Measurements from ENCODE around the gene CARD19.

Gene CARD19

GRCh38 chr9:93059011-93059714 is 36.9 kb upstream of the CARD19 start:
- Mint-ChIP-seq H3K4me3 (peak overlapping the region; percentile 88), H3K36me3 (peaks cover 3% of the 10 kb centered on the region), H3K27me3 (no peaks in the 10 kb centered on the region), H3K27ac (peak overlapping the region; percentile 95), H3K9me3 (no peaks in the 10 kb centered on the region), H3K4me1 (peaks cover 59% of the 10 kb centered on the region)
- ATAC-seq (ENCODE audit: low read depth) (peak; percentile 5), DNase-seq (ENCODE audit: low spot score in 2 of 2) (no peak)

- no peak for DNase-seq (ENCODE audit: low spot score in 2 of 2)
- no peaks in the 10 kb centered on the region for H3K27me3 Mint-ChIP-seq
- H3K4me1 Mint-ChIP-seq, result peaks cover 67% of the 10 kb centered on the region
- H3K4me3 Mint-ChIP-seq, result peak overlapping the region; percentile 88
- ATAC-seq (ENCODE audit: low read depth), result no peak
- H3K9me3 Mint-ChIP-seq, result no peaks in the 10 kb centered on the region
- peak overlapping the region; percentile 95 for H3K27ac Mint-ChIP-seq
- peaks cover 6% of the 10 kb centered on the region for H3K36me3 Mint-ChIP-seq
Measured at GRCh38 chr9:93059715-93060578, 36.1 kb upstream of the CARD19 start.

GRCh38 chr9:93060746-93061259 is 35.2 kb upstream of the CARD19 start:
- DNase-seq (ENCODE audit: low spot score in 2 of 2) (no peak), ATAC-seq (ENCODE audit: low read depth) (no peak)
- H3K4me3 Mint-ChIP-seq, result peak overlapping the region; percentile 88
- H3K27me3 Mint-ChIP-seq, result no peaks in the 10 kb centered on the region
- peaks cover 65% of the 10 kb centered on the region for H3K4me1 Mint-ChIP-seq
- H3K9me3 Mint-ChIP-seq, result no peaks in the 10 kb centered on the region
- peaks cover 8% of the 10 kb centered on the region for H3K36me3 Mint-ChIP-seq
- H3K27ac Mint-ChIP-seq, result peak overlapping the region; percentile 95

- Mint-ChIP-seq H3K9me3 (no peaks in the 10 kb centered on the region), H3K27ac (peak overlapping the region; percentile 95), H3K4me1 (peaks cover 61% of the 10 kb centered on the region), H3K27me3 (no peaks in the 10 kb centered on the region), H3K4me3 (peak overlapping the region; percentile 88), H3K36me3 (peaks cover 8% of the 10 kb centered on the region)
- ATAC-seq (ENCODE audit: low read depth) (no peak), DNase-seq (ENCODE audit: low spot score in 2 of 2) (no peak)
Measured at GRCh38 chr9:93061260-93061751, 34.7 kb upstream of the CARD19 start.

DNA sequence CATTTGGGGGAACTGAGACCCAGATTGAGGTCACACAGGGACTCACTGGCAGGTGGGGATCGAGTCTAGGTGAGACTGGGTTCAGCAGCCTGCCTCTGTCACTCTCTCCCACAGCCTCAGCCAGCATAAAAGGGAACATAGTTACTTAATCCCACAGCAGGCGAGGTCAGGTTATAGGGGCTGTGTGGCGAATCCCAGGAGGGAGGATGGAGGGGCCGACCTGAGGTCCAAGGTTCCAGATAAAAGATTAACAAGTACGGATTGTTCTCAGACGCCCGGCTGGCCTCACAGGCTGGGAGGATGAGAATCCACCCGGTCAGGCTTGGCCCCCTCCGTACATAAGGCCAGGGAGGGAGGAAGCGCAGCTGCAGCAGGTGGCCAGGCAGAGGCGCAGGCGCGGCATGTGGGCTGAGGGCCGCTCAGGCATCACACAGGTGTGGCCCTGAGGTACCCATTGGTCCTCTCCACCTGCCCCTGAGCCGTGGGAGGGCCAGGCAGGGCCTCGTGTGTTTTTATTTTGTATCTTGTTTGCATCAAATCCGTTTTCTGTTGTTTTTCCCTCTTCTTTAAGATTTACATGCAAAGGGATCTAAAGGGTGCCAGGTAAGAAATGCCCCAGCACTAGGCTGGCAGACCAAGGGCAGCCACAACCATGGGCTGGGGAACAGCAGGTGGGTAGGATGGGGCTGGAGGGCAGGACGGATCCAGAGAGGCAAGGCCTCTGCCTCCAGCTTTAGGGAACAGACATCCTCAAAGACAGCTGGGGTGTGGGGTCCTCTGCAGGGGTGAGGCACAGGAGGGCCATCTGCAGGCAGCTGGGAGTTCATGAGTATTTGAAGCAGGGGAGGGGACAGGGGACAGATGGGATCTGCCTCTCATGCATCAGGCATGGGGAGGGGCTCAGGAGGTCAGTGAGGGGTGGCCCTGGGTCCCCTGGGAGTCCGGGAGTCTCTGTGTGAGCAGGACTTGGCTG is 33.9 kb upstream of the CARD19 start:
- H3K36me3 Mint-ChIP-seq, result peaks cover 12% of the 10 kb centered on the region
- peak overlapping the region; percentile 88 for H3K4me3 Mint-ChIP-seq
- peak overlapping the region; percentile 95 for H3K27ac Mint-ChIP-seq
- H3K27me3 Mint-ChIP-seq, result no peaks in the 10 kb centered on the region
- ATAC-seq (ENCODE audit: low read depth) (peak; percentile 48), DNase-seq (ENCODE audit: low spot score in 2 of 2) (peak in 1 of 2 donors; percentile 56)
- peaks cover 60% of the 10 kb centered on the region for H3K4me1 Mint-ChIP-seq
- H3K9me3 Mint-ChIP-seq, result no peaks in the 10 kb centered on the region

GRCh38 chr9:93064392-93065134 is 31.5 kb upstream of the CARD19 start:
- Mint-ChIP-seq H3K27me3 (no peaks in the 10 kb centered on the region), H3K4me3 (peak overlapping the region; percentile 85), H3K9me3 (no peaks in the 10 kb centered on the region), H3K4me1 (peaks cover 57% of the 10 kb centered on the region), H3K27ac (peak overlapping the region; percentile 93), H3K36me3 (peaks cover 20% of the 10 kb centered on the region)
- DNase-seq (ENCODE audit: low spot score in 2 of 2) (peak; percentile 65 to 79), ATAC-seq (ENCODE audit: low read depth) (peak; percentile 87)

DNA sequence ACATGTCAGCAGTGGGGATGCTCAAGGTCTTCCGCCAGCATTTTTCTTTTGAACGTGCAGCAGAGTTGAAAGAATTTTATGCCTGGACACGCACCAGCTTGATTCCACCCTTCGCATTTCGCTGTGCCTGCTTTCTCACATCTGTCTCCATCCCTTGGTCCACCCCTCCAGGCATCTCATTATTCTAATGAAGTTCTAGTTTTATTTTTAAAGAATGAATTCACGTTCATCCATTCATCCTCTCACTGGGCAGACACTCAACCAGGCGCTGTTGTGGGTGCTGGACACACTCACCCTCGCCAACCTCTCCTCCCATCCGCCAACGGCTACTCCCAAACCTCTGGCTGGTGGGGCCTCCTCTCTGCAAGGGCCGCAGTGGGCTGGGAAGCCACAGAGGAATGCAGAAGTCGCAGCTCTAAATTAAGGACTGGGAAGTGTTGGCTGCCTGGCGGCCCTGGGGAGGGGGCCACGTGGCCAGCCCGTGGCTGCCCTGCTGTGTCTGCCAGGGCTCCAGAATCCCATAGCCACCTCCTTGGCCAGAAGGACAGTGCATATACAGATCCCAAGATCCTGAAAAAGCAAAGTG is 30.8 kb upstream of the CARD19 start:
- Mint-ChIP-seq H3K4me1 (peaks cover 56% of the 10 kb centered on the region), H3K9me3 (no peaks in the 10 kb centered on the region), H3K36me3 (peaks cover 20% of the 10 kb centered on the region), H3K27me3 (no peaks in the 10 kb centered on the region), H3K27ac (peak overlapping the region; percentile 93), H3K4me3 (peak overlapping the region; percentile 85)
- ATAC-seq (ENCODE audit: low read depth) (no peak), DNase-seq (ENCODE audit: low spot score in 2 of 2) (no peak)

DNA sequence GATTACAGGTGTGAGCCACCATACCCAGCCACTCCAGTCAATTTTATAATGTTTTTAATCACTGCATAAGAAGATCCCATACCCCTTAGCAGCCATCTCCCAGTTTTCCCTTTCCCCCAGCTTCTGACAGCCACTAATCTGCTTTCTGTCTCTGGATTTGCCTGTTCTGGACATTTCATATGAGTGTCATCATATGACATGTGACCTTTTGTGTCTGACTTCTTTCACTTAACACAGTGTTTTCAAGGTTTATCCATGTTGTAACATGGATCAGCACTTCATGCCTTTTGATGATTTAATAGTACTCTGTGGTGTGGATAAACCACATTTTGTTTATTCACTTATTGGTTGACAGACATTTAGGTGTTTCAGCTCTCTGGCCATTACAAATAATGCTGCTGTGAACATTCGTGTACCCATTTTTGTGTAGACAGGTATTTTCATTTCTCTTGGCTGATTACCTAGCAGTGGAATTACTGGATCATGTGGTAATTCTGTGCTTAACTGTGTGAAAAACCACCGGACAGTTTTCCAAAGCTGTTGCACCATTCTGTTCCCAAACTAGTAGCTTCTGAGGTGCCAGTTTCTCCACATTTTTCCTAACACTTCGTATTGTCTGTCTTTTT is 28.9 kb upstream of the CARD19 start:
- H3K36me3 Mint-ChIP-seq, result peaks cover 28% of the 10 kb centered on the region
- H3K9me3 Mint-ChIP-seq, result no peaks in the 10 kb centered on the region
- ATAC-seq (ENCODE audit: low read depth) (no peak), DNase-seq (ENCODE audit: low spot score in 2 of 2) (no peak)
- H3K4me3 Mint-ChIP-seq, result no peak overlapping the region
- no peaks in the 10 kb centered on the region for H3K27me3 Mint-ChIP-seq
- peaks cover 41% of the 10 kb centered on the region for H3K4me1 Mint-ChIP-seq
- H3K27ac Mint-ChIP-seq, result peak overlapping the region; percentile 26

GRCh38 chr9:93068956-93069355 is 27.1 kb upstream of the CARD19 start:
- peaks cover 25% of the 10 kb centered on the region for H3K36me3 Mint-ChIP-seq
- H3K4me3 Mint-ChIP-seq, result no peak overlapping the region
- no peaks in the 10 kb centered on the region for H3K27me3 Mint-ChIP-seq
- DNase-seq (ENCODE audit: low spot score in 2 of 2) (no peak), ATAC-seq (ENCODE audit: low read depth) (no peak)
- H3K4me1 Mint-ChIP-seq, result peaks cover 36% of the 10 kb centered on the region
- H3K9me3 Mint-ChIP-seq, result no peaks in the 10 kb centered on the region
- no peak overlapping the region for H3K27ac Mint-ChIP-seq

DNA sequence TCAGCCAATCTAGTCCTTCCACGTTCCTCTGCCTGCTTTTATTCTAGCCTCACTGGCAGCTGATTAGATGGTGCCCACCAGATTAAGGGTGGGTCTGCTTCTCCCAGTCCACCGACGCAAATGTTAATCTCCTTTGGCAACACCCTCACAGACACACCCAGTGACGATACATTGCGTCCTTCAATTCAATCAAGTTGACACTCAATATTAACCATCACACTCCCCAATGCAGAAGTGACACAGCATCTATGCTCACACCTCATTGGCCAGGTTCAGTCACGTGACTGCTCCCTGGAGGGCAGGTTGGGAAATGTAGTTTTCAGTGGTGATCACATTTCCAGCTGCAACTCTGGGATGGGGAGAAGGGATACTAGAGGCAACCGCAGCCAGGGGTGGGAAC is 24.6 kb upstream of the CARD19 start:
- H3K27ac Mint-ChIP-seq, result peak overlapping the region; percentile 14
- DNase-seq (ENCODE audit: low spot score in 2 of 2) (no peak), ATAC-seq (ENCODE audit: low read depth) (no peak)
- H3K9me3 Mint-ChIP-seq, result no peaks in the 10 kb centered on the region
- peaks cover 25% of the 10 kb centered on the region for H3K36me3 Mint-ChIP-seq
- no peaks in the 10 kb centered on the region for H3K27me3 Mint-ChIP-seq
- peaks cover 27% of the 10 kb centered on the region for H3K4me1 Mint-ChIP-seq
- H3K4me3 Mint-ChIP-seq, result no peak overlapping the region

DNA sequence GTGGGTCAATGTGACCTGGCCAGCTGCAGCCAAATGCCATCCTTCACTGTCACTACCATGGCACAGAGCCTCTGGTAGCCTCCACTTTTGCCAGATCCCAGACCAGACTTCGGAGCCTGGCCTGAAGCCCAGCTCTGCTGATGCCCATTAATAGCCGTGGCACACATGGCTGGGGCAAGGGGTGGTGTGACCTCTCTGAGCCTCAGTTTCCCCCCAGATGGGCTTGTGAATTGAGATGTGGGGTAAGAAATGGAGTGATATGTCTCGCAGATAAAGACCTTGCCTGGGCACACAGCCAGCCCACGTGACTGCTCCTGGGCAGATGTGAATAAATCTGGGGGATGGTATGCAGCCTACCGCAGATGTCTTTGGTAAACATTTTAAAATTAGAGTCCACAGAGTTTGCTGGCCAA is 23.6 kb upstream of the CARD19 start:
- Mint-ChIP-seq H3K9me3 (no peaks in the 10 kb centered on the region), H3K4me1 (peaks cover 23% of the 10 kb centered on the region), H3K27me3 (no peaks in the 10 kb centered on the region), H3K36me3 (peaks cover 22% of the 10 kb centered on the region), H3K4me3 (no peak overlapping the region), H3K27ac (no peak overlapping the region)
- DNase-seq (ENCODE audit: low spot score in 2 of 2) (no peak), ATAC-seq (ENCODE audit: low read depth) (no peak)

- Mint-ChIP-seq H3K27ac (no peak overlapping the region), H3K4me3 (no peak overlapping the region), H3K4me1 (peaks cover 16% of the 10 kb centered on the region), H3K9me3 (no peaks in the 10 kb centered on the region), H3K27me3 (no peaks in the 10 kb centered on the region), H3K36me3 (peaks cover 27% of the 10 kb centered on the region)
- DNase-seq (ENCODE audit: low spot score in 2 of 2) (no peak), ATAC-seq (ENCODE audit: low read depth) (no peak)
Measured at GRCh38 chr9:93076101-93076791, 19.8 kb upstream of the CARD19 start.

Data from memory B cell (primary cell).